Right atrium auricular region (tissue), 2 donors: ENCODE results near the gene TCEA3. TPM values are rescaled to one million over a fixed set of nuclear protein-coding genes. Genes with fewer than 3 reads are reported as not detected.
A peak's percentile ranks its signal among the peaks of the same experiment; 100 is the strongest.

Experiments
- DNase-seq: peaks from one replicate; pipeline ENCODE4 v3.0.0-alpha.2; 2019; ENCODE audit warnings: low spot score
- H3K27ac ChIP-seq, 2 donors: fragments of 200-600 bp; sonication (generic); 1 replicate in 1 of 2; 2 replicates in 1 of 2; pipeline ENCODE4 v1.5.1; 2016 to 2019
- H3K27me3 ChIP-seq, 2 donors: fragments of 200-600 bp; sonication (generic); one replicate each; pipeline versions ENCODE4 v1.5.1 to v1.6.0; 2017 to 2019
- H3K36me3 ChIP-seq: fragments of 200-600 bp; sonication (generic); one replicate; pipeline ENCODE4 v1.5.1; 2016
- H3K4me1 ChIP-seq, 2 donors: fragments of 200-600 bp; sonication (generic); one replicate each; pipeline versions ENCODE4 v1.5.1 to v1.6.0; 2017 to 2019
- H3K4me3 ChIP-seq, 2 donors: fragments of 200-600 bp; sonication (generic); 1 replicate in 1 of 2; 2 replicates in 1 of 2; pipeline ENCODE4 v1.5.1; 2017 to 2019; ENCODE audit warnings: mild to moderate bottlenecking in 1 of 2, moderate library complexity in 1 of 2
- H3K9me3 ChIP-seq, 2 donors: fragments of 200-600 bp; sonication (generic); one replicate each; pipeline ENCODE4 v1.5.1; 2019
- total RNA-seq, 2 donors: library from RNA; depleted of rRNA; stranded (reverse); fragments of >200 nt; gene quantifications; one replicate each; pipeline ENCODE4 v1.1.0, GENCODE V29; 2016
- TF ChIP-seq, protein P1 (sequence below), 2 donors: fragments of 200-600 bp; sonication (generic); IDR thresholded peaks; one replicate each; pipeline ENCODE4 v1.5.1; 2019; ENCODE audit warnings: antibody characterized with exemption in 2 of 2

TCEA3 gene
- total RNA-seq, 2 donors from 2014 or later, result 24.4 to 40.1 TPM

DNA sequence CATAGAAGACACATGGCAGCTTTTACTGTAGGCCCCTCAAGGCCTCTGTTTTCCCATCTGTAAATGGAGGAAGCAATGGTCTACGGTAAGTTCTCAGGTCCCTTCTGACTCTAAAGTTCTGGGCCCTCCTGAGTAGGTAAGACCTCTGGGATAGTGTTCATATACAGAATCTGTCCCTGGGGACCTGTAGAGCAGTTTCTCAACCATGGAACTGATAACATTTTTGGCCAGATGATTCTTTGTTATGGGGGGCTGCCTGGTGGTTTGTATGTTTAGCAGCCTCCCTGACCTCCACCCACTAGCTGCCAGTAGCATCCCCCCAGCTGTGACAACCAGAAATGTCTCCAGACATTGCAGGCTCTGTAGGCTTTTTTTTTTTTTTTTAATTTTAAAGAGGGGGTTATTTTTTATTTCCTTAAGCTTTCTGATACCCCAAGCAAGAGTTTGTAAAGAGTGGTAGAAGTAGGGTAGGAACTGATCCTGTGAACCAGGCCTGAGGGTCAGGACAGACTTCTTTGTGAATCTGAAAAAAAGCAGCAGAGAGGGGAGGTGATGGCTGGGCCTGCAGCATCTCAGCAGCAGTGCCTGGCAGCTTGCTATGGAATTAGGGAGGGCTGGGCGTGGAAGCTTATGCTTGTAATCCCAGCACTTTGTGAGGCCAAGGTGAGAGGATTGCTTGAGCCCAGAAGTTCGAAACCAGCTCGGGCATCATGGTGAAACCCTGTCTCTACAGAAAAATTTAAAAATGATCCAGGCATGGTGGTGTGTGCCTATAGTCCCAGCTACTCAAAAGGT, 20.2 kb upstream of the TCEA3 start:
- H3K27ac ChIP-seq, result peak overlapping the region; percentile 42 to 71
- H3K4me3 ChIP-seq, result no peak overlapping the region
- peaks cover 26% of the 10 kb centered on the region for H3K36me3 ChIP-seq
- no peaks in the 10 kb centered on the region for H3K9me3 ChIP-seq
- peaks cover 0 to 4% of the 10 kb centered on the region in 2 donors for H3K4me1 ChIP-seq
- H3K27me3 ChIP-seq, result no peaks in the 10 kb centered on the region
- TF ChIP-seq, protein P1, sequence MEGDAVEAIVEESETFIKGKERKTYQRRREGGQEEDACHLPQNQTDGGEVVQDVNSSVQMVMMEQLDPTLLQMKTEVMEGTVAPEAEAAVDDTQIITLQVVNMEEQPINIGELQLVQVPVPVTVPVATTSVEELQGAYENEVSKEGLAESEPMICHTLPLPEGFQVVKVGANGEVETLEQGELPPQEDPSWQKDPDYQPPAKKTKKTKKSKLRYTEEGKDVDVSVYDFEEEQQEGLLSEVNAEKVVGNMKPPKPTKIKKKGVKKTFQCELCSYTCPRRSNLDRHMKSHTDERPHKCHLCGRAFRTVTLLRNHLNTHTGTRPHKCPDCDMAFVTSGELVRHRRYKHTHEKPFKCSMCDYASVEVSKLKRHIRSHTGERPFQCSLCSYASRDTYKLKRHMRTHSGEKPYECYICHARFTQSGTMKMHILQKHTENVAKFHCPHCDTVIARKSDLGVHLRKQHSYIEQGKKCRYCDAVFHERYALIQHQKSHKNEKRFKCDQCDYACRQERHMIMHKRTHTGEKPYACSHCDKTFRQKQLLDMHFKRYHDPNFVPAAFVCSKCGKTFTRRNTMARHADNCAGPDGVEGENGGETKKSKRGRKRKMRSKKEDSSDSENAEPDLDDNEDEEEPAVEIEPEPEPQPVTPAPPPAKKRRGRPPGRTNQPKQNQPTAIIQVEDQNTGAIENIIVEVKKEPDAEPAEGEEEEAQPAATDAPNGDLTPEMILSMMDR (IDR thresholded peaks at IDR 0.05), result no peak
- no peak for DNase-seq

DNA sequence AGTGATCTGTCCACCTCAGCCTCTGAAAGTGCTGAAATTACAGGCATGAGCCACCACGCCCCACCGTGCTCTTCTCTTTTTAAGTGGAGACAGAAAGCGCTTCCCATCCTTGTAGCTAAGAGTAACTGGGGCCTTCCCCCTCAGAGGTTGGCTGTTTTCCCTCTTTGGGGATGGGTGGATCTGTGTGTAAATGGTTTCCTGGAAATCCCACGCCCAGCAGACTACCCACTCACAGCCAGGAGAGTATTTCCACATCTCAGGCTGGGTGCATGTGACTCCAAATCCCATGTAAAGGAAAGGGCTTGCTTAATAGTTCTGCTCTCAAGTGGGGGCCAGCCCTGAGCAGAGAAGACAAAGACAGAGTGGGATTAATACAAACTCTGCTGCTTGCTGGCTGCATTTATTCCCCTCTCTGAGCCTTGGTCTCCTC, 19.6 kb upstream of the TCEA3 start:
- H3K36me3 ChIP-seq, result peaks cover 26% of the 10 kb centered on the region
- TF ChIP-seq, protein P1 (IDR thresholded peaks at IDR 0.05), result no peak
- peak overlapping the region; percentile 42 to 71 for H3K27ac ChIP-seq
- H3K27me3 ChIP-seq, result no peaks in the 10 kb centered on the region
- DNase-seq, result peak; percentile 96
- H3K4me1 ChIP-seq, result no peaks in the 10 kb centered on the region
- H3K4me3 ChIP-seq, result no peak overlapping the region
- H3K9me3 ChIP-seq, result no peaks in the 10 kb centered on the region

DNA sequence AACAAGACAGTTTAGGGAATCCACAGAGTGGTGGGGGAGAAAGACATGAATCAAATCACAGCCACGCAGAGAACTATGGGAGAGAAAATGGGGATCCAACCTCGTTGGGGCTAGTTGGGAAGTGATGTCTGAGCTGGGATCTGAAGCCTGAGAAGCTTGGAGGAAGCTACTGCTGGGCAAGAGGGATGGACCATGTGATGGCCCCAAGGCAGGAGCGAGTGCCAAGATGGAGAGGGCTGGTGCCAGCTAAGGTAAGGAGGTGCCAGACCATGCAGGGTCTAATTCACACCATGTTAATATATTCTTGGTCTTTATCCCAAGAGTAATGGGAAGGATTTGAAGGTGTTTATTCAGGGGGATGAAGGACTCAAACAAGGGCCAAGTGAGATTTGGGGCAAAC, 18.2 kb upstream of the TCEA3 start:
- Histone ChIP-seq H3K9me3 (no peaks in the 10 kb centered on the region), H3K4me3 (no peak overlapping the region), H3K27ac (no peak overlapping the region), H3K4me1 (no peaks in the 10 kb centered on the region), H3K27me3 (no peaks in the 10 kb centered on the region), H3K36me3 (peaks cover 26% of the 10 kb centered on the region)
- DNase-seq, result no peak
- TF ChIP-seq, protein P1 (IDR thresholded peaks at IDR 0.05), result no peak

DNA sequence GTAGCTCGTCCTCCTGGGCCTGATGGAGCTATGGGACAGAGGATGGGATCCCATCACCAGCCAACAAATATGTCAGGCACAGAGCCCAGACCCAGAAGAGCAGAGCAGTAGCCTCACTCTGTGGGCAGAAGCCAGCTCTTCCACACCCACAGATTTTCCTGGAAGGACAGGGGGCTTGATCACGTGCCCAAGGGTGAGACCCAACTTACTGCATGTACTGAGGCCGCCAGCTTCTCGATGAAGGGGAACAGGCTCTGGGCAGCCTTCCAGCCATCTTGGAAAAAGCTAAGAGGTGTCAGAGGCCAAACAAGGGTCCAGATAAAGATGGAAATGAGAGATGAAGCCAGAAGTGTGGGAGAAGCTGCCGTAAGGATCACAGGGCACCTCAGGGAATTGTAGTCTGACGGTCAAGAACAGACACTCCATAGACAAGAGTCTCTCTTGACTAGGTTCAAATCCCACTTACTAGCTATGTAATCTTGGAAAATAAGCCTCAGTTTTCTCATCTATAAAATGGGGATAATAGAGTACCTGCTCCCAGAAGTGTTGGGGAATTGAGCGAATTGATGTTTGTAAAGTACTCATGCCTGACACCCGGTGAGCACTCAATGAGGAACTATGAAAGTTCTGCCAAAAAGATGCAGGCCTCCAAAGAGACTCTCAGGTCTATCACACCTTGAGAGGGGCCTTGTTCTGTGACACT, 17.0 kb upstream of the TCEA3 start:
- TF ChIP-seq, protein P1 (IDR thresholded peaks at IDR 0.05), result no peak
- Histone ChIP-seq H3K36me3 (peaks cover 37% of the 10 kb centered on the region), H3K9me3 (no peaks in the 10 kb centered on the region), H3K4me1 (no peaks in the 10 kb centered on the region), H3K4me3 (no peak overlapping the region), H3K27ac (no peak overlapping the region), H3K27me3 (no peaks in the 10 kb centered on the region)
- no peak for DNase-seq

GRCh38 chr1:23438545-23438944, 14.0 kb upstream of the TCEA3 start:
- no peaks in the 10 kb centered on the region for H3K27me3 ChIP-seq
- H3K27ac ChIP-seq, result no peak overlapping the region
- H3K4me1 ChIP-seq, result no peaks in the 10 kb centered on the region
- H3K9me3 ChIP-seq, result no peaks in the 10 kb centered on the region
- no peak overlapping the region for H3K4me3 ChIP-seq
- no peak for DNase-seq
- TF ChIP-seq, protein P1 (IDR thresholded peaks at IDR 0.05), result no peak
- H3K36me3 ChIP-seq, result peaks cover 61% of the 10 kb centered on the region
